ENCODE data around the gene SOWAHB.

The SOWAHB gene, protein sequence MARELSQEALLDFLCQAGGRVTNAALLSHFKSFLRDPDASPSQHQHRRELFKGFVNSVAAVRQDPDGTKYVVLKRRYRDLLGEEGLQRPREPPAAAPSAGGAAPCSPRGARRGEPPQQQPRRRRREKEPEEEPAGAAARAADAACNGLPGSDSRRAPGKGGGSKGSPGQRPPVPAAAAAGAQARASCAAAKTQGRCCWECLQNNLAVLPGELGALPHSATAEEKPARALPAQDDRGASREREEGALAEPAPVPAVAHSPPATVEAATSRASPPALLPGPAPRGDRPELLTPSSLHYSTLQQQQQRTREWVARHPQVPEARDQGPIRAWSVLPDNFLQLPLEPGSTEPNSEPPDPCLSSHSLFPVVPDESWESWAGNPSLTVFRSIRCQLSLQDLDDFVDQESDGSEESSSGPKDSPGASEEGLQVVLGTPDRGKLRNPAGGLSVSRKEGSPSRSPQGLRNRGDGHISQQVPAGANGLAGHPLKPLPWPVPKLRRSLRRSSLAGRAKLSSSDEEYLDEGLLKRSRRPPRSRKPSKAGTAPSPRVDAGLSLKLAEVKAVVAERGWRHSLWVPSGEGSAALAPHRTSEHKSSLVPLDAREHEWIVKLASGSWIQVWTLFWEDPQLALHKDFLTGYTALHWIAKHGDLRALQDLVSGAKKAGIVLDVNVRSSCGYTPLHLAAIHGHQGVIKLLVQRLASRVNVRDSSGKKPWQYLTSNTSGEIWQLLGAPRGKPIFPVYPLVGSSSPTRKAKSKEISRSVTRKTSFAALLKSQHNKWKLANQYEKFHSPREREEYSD

GRCh38 chr4:76897536-76898384, at the start of gene SOWAHB:
Gene SOWAHB, minus strand, starts transcription at chr4:76898144. Its CDS starts 295 bp downstream, at chr4:76897849.
- peak; percentile 32 to 40 for DNase-seq

GRCh38 chr4:76947369-76947768, 49.4 kb upstream of the SOWAHB start:
- no peak for DNase-seq

DNA sequence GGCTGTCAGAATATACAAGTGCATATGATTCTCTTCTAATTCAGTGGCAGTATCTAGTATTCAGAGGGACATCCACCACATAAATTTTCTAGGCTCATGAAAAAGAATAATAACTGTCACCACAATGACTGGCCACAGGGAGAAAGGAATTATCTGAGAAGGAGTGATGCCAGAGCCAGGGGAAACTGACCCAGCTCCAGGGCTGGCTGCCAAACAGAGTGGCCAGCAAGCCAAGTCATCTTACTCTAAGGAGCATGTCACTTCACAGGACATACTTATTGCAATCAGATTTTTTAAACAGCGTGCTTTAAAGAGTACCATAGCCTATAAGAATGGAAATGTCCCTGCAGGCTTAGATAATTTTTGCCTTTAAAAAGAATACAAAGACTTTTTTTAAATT, 45.8 kb upstream of the SOWAHB start:
- no peak for DNase-seq

DNA sequence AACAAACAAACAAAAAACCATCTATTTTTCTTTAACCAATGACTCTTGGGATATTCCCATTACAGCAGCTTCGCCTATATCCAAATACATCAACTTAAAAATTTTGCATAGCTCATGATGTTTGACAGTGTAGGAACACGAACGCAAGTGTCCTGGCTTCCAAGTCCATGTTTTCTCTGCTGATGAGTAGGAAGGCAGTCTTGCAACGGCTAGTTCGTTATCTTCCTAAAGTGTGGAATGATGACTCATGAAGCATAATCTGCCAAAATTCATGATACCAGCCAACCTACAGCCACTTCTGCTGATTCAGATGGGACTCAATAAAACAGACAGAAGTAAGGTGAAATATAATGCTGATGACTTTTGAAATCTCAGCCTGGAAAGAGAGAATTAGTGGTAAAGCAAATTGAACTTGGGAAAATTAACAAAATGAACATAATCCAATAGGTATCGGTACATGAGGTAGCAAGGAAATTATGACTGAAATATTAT, 45.2 kb upstream of the SOWAHB start:
- DNase-seq = no peak

DNA sequence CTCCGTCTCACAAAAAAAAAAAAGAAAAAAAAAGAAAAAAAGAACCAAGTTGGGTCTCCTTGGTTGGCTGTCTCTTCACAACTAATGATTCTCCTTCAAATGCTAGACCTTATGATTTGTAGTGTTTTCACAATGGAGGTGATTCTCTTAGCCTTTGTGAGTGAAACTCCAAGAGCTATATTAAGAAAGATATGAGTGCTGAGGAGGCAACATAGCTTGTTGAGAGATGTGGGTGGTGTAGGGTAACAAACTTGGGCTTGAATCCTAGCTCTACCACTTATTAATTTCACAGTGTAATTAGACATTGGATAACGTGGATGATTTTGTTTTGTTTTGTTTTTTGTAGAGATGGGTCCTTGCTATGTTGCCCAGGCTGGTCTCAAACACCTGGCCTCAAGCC, 41.2 kb upstream of the SOWAHB start:
- no peak for DNase-seq

GRCh38 chr4:76931576-76932276, 33.8 kb upstream of the SOWAHB start:
- no peak for DNase-seq

- DNase-seq = no peak
These were observed 33.1 kb upstream of the SOWAHB start for GRCh38 chr4:76931087-76931486.

- no peak for DNase-seq
These were observed 32.7 kb upstream of the SOWAHB start for GRCh38 chr4:76930685-76931084.

- DNase-seq = no peak
These were observed 28.9 kb upstream of the SOWAHB start for GRCh38 chr4:76926841-76927240.

DNA sequence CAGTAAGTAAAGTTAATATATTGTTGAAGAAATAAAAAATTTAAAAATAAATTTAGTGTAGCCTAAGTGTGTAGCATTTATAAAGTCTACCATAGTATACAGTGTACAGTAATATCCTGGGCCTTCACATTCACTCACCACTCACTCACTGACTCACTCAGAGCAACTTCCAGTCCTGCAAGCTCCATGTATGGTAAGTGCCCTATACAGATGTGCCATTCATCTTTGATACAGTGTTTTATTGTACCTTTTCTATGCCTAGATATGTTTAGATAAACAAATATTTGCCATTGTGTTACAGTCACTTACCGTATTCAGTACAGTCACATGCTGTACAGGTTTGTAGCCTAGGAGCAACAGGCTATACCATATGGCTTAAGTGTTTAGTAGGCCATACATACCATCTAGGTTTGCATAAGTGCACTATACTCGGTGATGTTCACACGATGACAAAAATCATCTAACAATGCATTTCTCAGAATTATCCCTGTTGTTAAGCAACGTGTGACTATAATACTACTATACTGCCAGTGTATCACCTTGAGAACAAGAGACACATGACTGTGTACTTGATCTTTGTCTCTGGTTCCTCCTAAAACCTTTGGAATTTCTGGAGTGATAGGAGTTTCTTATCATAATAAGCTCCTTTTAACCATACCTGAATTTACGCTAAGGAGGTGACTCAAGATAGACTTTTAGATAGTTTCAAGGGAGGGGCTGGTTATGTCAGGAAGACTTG, 25.8 kb upstream of the SOWAHB start:
- DNase-seq = no peak

DNA sequence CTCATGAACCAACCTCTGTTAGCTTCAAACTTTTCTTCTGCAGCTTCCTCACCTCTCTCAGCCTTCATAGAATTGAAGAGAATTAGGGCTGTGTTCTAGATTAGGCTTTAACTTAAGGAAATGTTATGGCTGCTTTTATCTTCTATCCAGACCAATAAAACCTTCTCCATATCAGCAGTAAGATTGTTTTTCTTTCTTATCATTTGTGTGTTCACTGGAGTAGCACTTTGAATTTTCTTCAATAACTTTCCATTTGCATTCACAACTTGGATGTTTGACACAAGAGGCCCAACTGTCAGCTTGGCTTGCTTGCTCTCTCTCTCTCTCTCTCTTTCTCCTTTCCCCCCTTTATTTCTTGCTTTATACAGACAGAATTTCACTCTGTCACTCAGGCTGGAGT, 22.8 kb upstream of the SOWAHB start:
- no peak for DNase-seq

- no peak for DNase-seq
These were observed 11.8 kb upstream of the SOWAHB start for GRCh38 chr4:76909711-76910110.

GRCh38 chr4:76905521-76905920, 7.6 kb upstream of the SOWAHB start:
- no peak for DNase-seq

- DNase-seq = no peak
These were observed 6.8 kb upstream of the SOWAHB start for GRCh38 chr4:76904646-76905190.

DNA sequence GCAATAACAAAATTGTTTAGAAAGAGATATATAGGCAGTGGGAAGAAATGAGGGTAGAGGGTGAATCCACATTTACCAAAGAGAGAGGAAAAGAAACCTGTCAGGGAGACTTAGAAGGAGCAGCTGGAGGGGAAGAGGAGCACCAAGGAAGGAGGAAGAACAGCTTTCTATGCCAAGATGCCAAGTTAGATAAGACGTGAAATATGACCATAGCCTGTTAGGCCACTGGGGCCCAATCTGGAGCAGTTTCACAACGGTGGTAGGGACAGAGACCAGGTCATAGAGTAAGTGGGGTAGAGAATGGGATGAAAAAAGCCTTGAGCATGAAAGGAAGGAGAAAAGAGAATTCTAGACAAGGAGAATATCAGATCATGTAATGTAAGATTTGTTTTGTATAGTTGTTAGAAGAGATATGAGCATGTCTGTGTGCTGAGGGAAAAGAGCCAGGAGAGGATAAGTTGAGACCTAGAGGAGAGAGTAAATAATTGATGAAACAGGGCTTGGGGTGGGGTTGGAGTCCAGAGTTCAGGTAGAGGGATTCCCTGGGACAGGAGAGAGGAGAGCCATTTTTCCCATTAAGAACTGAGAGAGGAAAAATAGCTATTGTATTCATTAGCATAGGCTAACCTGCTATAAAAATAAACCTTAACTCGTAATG, 4.4 kb upstream of the SOWAHB start:
- no peak for DNase-seq

DNA sequence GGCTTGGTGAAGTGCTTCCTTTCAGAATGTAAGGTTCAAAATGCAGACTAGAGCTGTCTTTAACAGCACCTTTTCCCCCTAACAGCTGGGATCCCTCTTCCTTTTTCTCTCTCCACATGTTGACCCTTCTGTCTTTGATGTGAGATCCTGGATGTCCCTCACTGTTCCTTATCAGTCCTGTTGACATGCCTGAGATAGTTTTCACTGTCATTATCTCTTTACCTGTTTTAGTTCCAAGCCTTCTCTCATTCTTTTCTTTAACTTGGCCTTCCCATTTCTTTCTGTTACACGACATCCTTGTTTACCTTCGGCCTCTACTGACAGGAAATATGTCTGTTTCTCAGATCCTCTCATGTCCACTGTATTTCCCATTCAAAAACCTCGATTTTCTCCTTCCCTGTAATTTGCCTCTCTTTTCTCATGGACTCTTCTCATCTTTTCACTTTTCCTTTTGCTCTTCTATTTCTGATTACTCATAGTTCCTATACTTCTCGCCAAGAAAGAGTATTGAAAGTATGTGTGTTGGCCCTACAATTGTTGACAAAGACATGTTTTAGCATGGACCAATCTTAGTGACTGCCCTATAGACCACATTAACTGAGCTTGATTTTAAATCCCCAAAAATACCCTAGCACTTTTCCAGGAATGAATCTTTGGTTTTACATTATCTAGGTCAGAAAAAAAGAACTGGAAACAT, 1.2 kb upstream of the SOWAHB start:
- no peak for DNase-seq

DNA sequence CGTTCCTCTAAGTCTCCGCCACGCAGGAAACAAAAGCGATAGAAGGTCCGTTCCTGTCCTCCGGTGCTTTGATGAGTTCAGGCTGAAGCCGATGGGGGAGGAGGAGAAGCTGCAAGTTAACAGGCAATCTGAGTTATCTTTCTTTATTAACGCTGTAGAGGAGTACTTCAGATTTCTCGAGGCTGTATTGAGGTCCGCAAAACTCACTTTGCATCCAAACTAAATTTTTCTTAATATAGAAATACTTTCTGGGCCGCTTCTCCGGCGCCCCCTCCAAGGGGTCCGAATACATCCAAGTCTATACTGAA, 395 bp upstream of the SOWAHB start:
- DNase-seq = no peak

- DNase-seq = peak; percentile 18 to 20
These were observed 1.1 kb downstream of the SOWAHB start for GRCh38 chr4:76896614-76897535.

- no peak for DNase-seq
These were observed 1.9 kb downstream of the SOWAHB start for GRCh38 chr4:76896048-76896447.
